ENCODE measurements around the gene RNF207. TPM values are rescaled to one million over a fixed set of nuclear protein-coding genes. Genes with fewer than 3 reads are reported as not detected.

RNF207 gene
- total and polyA plus RNA-seq, 2 donors (not counting 3 experiments of a cell fraction or from before 2014, with no cell fraction given) = 3.2 to 8.2 TPM

DNA sequence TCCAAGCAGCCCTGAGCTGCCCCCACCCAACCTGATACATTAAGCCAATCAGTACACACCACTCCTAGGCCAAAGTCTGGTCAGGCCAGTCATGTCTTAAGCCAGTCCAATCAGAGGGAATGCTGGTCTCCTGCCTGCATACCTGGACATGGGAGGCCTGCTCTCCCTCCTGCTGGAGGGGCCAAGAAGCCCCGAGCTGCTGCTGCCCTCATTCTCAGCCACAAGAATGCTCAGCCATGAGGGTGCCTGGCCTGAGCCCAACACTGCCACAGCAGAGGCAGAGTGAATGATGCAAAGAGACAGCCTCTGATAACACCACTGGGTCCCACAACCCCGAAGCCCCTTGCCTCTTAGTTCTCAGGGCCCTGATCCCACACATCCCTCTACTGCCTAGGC, 48.8 kb upstream of the RNF207 start:
- no peak overlapping the region for H2AFZ ChIP-seq (ENCODE audit: low read depth, low read length)
- no peaks in the 10 kb centered on the region for H3K36me3 ChIP-seq (ENCODE audit: control insufficient read depth in 2 of 2, extremely low read depth in 1 of 2, insufficient read depth in 2 of 2, low read length in 2 of 2)
- TF ChIP-seq FOS (IDR thresholded peaks at IDR 0.05; ENCODE audit: borderline replicate concordance, insufficient read depth, low read length) (no peak), JUN (IDR thresholded peaks at IDR 0.05; ENCODE audit: borderline replicate concordance, insufficient read depth, insufficient read length, low read depth) (no peak), MYC (IDR thresholded peaks at IDR 0.05; ENCODE audit: low read depth, low read length) (no peak), POLR2A (IDR thresholded peaks at IDR 0.05; ENCODE audit: low read depth, low read length) (no peak), POLR2AphosphoS5 (IDR thresholded peaks at IDR 0.05; ENCODE audit: insufficient read depth, low read depth, low read length) (no peak)
- TF ChIP-seq, protein P1, sequence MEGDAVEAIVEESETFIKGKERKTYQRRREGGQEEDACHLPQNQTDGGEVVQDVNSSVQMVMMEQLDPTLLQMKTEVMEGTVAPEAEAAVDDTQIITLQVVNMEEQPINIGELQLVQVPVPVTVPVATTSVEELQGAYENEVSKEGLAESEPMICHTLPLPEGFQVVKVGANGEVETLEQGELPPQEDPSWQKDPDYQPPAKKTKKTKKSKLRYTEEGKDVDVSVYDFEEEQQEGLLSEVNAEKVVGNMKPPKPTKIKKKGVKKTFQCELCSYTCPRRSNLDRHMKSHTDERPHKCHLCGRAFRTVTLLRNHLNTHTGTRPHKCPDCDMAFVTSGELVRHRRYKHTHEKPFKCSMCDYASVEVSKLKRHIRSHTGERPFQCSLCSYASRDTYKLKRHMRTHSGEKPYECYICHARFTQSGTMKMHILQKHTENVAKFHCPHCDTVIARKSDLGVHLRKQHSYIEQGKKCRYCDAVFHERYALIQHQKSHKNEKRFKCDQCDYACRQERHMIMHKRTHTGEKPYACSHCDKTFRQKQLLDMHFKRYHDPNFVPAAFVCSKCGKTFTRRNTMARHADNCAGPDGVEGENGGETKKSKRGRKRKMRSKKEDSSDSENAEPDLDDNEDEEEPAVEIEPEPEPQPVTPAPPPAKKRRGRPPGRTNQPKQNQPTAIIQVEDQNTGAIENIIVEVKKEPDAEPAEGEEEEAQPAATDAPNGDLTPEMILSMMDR (IDR thresholded peaks at IDR 0.05; ENCODE audit: extremely low read depth in 1 of 2, insufficient read depth in 1 of 2, low read depth in 1 of 2, low read length in 2 of 2) = no peak
- intact Hi-C loops (cut with micrococcal nuclease) (no loop called here), dilution Hi-C loops (cut with MboI; ENCODE audit: extremely low pct_ligation_motif_present, low sequenced_read_pairs) (no loop called here)
- no TSS peak for BruUV-seq (replicated peaks)
- no peaks in the 10 kb centered on the region for H3K9me1 ChIP-seq (replicated peaks; ENCODE audit: control insufficient read depth, extremely low read depth, insufficient read depth, low read length)
- DNase-seq (ENCODE audit: low read depth, low spot score) = no peak
- no peak overlapping the region for H3K4me3 ChIP-seq (replicated peaks in 1 of 3; ENCODE audit: insufficient read depth in 1 of 3, low read depth in 1 of 3, low read length in 3 of 3)
- no peaks in the 10 kb centered on the region for H4K20me1 ChIP-seq (replicated peaks; ENCODE audit: control insufficient read depth, extremely low read depth, insufficient read depth, low read length)
- ChIA-PET CTCF (no interaction called here), POLR2A (no interaction called here)
- no peaks in the 10 kb centered on the region for H3K27me3 ChIP-seq (ENCODE audit: control insufficient read depth in 2 of 2, insufficient read depth in 2 of 2, low read length in 2 of 2)
- H3K4me2 ChIP-seq (ENCODE audit: insufficient read depth, low read length) = no peak overlapping the region
- no peaks in the 10 kb centered on the region for H3K4me1 ChIP-seq (ENCODE audit: control insufficient read depth, extremely low read depth, insufficient read depth, low read length)
- H3K79me2 ChIP-seq (ENCODE audit: control insufficient read depth, insufficient read depth, low read length) = no peaks in the 10 kb centered on the region
- no peak overlapping the region for H3K27ac ChIP-seq (ENCODE audit: insufficient read depth, low read depth, low read length)
- no peaks in the 10 kb centered on the region for H3K9me3 ChIP-seq (replicated peaks; ENCODE audit: control insufficient read depth, insufficient read depth, low read length)
- FAIRE-seq = no peak
- no peak overlapping the region for H3K9ac ChIP-seq (replicated peaks; ENCODE audit: extremely low read depth, insufficient read depth, low read length)

Measured in endothelial cell of umbilical vein (primary cell).